HepG2 (cell line): ENCODE results near the gene KLHL3. TPM values are rescaled to one million over a fixed set of nuclear protein-coding genes. Genes with fewer than 3 reads are reported as not detected.
A peak's percentile ranks its signal among the peaks of the same experiment; 100 is the strongest.

Experiments used
- ATAC-seq: fragments of 200-7000 bp; cut with Tn5 transposase; 3 replicates; pipeline ENCODE4 v1.9.1; 2020; ENCODE audit warnings: mild to moderate bottlenecking, moderate library complexity
- BruUV-seq: library from RNA; stranded (reverse); fragments of 400-500 nt; replicated peaks from 2 replicates; lab custom pipeline; 2021; lab: Mats Ljungman, UMichigan
- CTCF ChIA-PET: fragments of 300-600 bp; formaldehyde crosslinking; extraction: SDS; loops from one replicate; lab custom pipeline; 2021; ENCODE audit warnings: low total read pairs, inconsistent platforms, low intra/inter-chr PET ratio; lab: Yijun Ruan, JAX
- POLR2A ChIA-PET: fragments of 350-600 bp; sonication (Branson Sonifier 250); formaldehyde crosslinking; loops from one replicate; lab custom pipeline; 2020; ENCODE audit warnings: antibody characterized with exemption, inconsistent platforms; lab: Yijun Ruan, JAX
- DNase-seq: peaks from one replicate; pipeline ENCODE4 v3.0.0-alpha.2; 2015; ENCODE audit warnings: low spot score
- FAIRE-seq: peaks from 3 replicates; lab custom pipeline; 2011; peaks lifted over from hg19 to GRCh38; lab: Jason Lieb, UNC
- H2AFZ ChIP-seq: one replicate; pipeline ENCODE4 v1.6.1; 2011; ENCODE audit warnings: low read length, inconsistent platforms
- H3K27ac ChIP-seq: fragments of 300-600 bp; 3 replicates; pipeline ENCODE4 v1.8.0; 2011; ENCODE audit warnings: mixed run types, mild to moderate bottlenecking, mixed read lengths, low read length, inconsistent platforms; ENCODE audit not compliant: insufficient read depth; ENCODE audit errors: extremely low read length
- H3K27me3 ChIP-seq, 2 experiments: fragments of 200-600 bp in 1 of 2; 2 replicates in 1 of 2; 3 replicates in 1 of 2; pipeline versions ENCODE4 v1.6.0 to v1.8.0; 2011; ENCODE audit warnings: low read length in 2 of 2, mild to moderate bottlenecking in 2 of 2, moderate library complexity in 2 of 2, inconsistent platforms in 1 of 2; ENCODE audit not compliant: insufficient read depth in 2 of 2, control insufficient read depth in 1 of 2
- H3K36me3 ChIP-seq, 2 experiments: fragments of 200-600 bp in 1 of 2; replicated peaks in 1 of 2; 2 replicates in 1 of 2; 3 replicates in 1 of 2; pipeline versions ENCODE4 v1.5.1 to v1.8.0; 2011; ENCODE audit warnings: low read length in 2 of 2, inconsistent platforms in 1 of 2; ENCODE audit not compliant: insufficient read depth in 2 of 2, control insufficient read depth in 1 of 2
- H3K4me1 ChIP-seq: 2 replicates; pipeline ENCODE4 v1.5.1; 2012; ENCODE audit warnings: low read length, inconsistent platforms; ENCODE audit not compliant: insufficient read depth
- H3K4me2 ChIP-seq: 2 replicates; pipeline ENCODE4 v1.6.0; 2011; ENCODE audit warnings: low read depth, low read length, inconsistent platforms
- H3K4me3 ChIP-seq, 3 experiments: fragments of 200-600 bp in 1 of 3; sonication (generic), shearing (Covaris generic) in 1 of 3; replicated peaks in 1 of 3; 2 replicates each; pipeline ENCODE4 v1.5.1; 2011 to 2016; ENCODE audit warnings: low read length in 3 of 3, inconsistent platforms in 2 of 3, low read depth in 2 of 3, mild to moderate bottlenecking in 2 of 3, control low read depth in 1 of 3, mixed read lengths in 1 of 3; ENCODE audit not compliant: insufficient read depth in 1 of 3
- H3K79me2 ChIP-seq: one replicate; pipeline ENCODE4 v1.6.1; 2011; ENCODE audit warnings: low read length, inconsistent platforms; ENCODE audit not compliant: insufficient read depth
- H3K9ac ChIP-seq: 2 replicates; pipeline ENCODE4 v1.6.0; 2011; ENCODE audit warnings: mild to moderate bottlenecking, low read depth, low read length, inconsistent platforms; ENCODE audit not compliant: insufficient read depth
- H3K9me3 ChIP-seq: 2 replicates; pipeline ENCODE4 v1.5.1; 2012; ENCODE audit warnings: mild to moderate bottlenecking, low read length
- H4K20me1 ChIP-seq: 2 replicates; pipeline ENCODE4 v1.6.0; 2011; ENCODE audit warnings: inconsistent platforms, mild to moderate bottlenecking, low read length, moderate library complexity; ENCODE audit not compliant: insufficient read depth
- ATF7 ChIP-seq, 2 experiments: fragments of 450-650 bp in 1 of 2; sonication (generic) in 1 of 2; formaldehyde crosslinking in 1 of 2; IDR thresholded peaks; 2 replicates each; pipeline versions ENCODE4 v1.4.0 to v1.6.1; 2016 to 2020; ENCODE audit warnings: antibody characterized with exemption in 1 of 2, mild to moderate bottlenecking in 1 of 2, missing genetic modification reagents in 1 of 2
- ZNF550 ChIP-seq: sonication (generic); formaldehyde crosslinking; IDR thresholded peaks from 2 replicates; pipeline ENCODE4 v1.4.0; 2020; ENCODE audit warnings: mild to moderate bottlenecking, missing genetic modification reagents, borderline replicate concordance
- ZNF781 ChIP-seq: sonication (generic); formaldehyde crosslinking; IDR thresholded peaks from 2 replicates; pipeline ENCODE4 v1.5.1; 2020; ENCODE audit warnings: borderline replicate concordance, mild to moderate bottlenecking, missing genetic modification reagents; ENCODE audit errors: not compliant biosample characterization
- WGBS: methylation state at CpG from one replicate; pipeline ENCODE4 v1.1.6; 2017; ENCODE audit warnings: low lambda C conversion rate; 5-methylcytosine and 5-hydroxymethylcytosine counted together
- in situ Hi-C: cut with HindIII; loops from 2 replicates; pipeline ENCODE4 v1.10.0; 2017; ENCODE audit warnings: low pct_unique_long_range_greater_than_20kb; ENCODE audit not compliant: extremely low pct_ligation_motif_present
- intact Hi-C: fragments of 100-400 bp; cut with micrococcal nuclease; formaldehyde crosslinking; loops from one replicate; pipeline ENCODE4 v1.10.0; 2022; ENCODE audit not compliant: unreplicated experiment
- polyA plus RNA-seq, 8 experiments: library from polyadenylated mRNA; depleted of rRNA in 3 of 8; stranded (reverse) in 7 of 8; unstranded in 1 of 8; fragments of >200 nt; fragmentation: Illumina TruSeq in 4 of 8; extraction: Trizol in 4 of 8; gene quantifications; 2 replicates each; pipeline versions ENCODE4 v1.2.1 to v1.2.3, GENCODE V29; 2011 to 2016; ENCODE audit warnings: low read depth in 4 of 8, missing spikeins in 1 of 8, mixed read lengths in 1 of 8; ENCODE audit not compliant: insufficient read depth in 1 of 8
- total RNA-seq, 5 experiments: library from RNA; depleted of rRNA; stranded (reverse); fragments of >200 nt; fragmentation: Illumina TruSeq; extraction: Trizol; gene quantifications; 2 replicates each; pipeline ENCODE4 v1.2.3, GENCODE V29; 2016; ENCODE audit warnings: low read depth in 1 of 5
- TF ChIP-seq, protein P1 (sequence below): sonication (generic); formaldehyde crosslinking; IDR thresholded peaks from 2 replicates; pipeline ENCODE4 v1.4.0; 2020; ENCODE audit warnings: missing genetic modification reagents, mild to moderate bottlenecking, borderline replicate concordance

Gene KLHL3
- total and polyA plus RNA-seq, 2 of the 13 experiments (the other 11 are each of a cell fraction or from before 2014, with no cell fraction given) = 0.02 to 0.08 TPM

DNA sequence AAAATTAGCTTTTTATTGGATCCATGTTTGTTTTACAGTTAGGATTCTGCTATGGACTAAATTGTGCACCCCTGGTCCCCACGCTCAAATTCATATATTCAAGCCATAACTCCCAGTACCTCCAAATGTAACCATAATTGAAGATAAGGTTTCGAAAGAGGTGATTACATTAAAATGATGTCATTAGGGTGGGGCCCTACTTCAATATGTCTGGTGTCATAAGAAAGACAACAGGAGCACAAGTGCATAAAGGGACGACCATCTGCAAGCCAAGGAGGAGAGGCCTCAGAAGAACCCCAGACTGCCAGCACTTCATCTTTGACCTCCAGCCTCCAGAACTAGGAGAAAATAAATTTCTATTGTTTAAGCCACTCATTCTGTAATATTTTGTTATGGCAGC is 25.7 kb upstream of the KLHL3 start:
- ChIA-PET CTCF (no interaction called here), POLR2A (no interaction called here)
- H3K27ac ChIP-seq = no peak overlapping the region
- no peaks in the 10 kb centered on the region for H3K9me3 ChIP-seq
- no peak for FAIRE-seq
- no peak overlapping the region for H3K9ac ChIP-seq
- DNase-seq = no peak
- H3K36me3 ChIP-seq = no peaks in the 10 kb centered on the region
- H4K20me1 ChIP-seq = no peaks in the 10 kb centered on the region
- peaks cover 25% of the 10 kb centered on the region for H3K4me1 ChIP-seq
- H2AFZ ChIP-seq = no peak overlapping the region
- in situ Hi-C loops (no loop called here), intact Hi-C loops (no loop called here)
- H3K4me3 ChIP-seq = no peak overlapping the region
- WGBS = 81% methylated on average over 3 of the region's 3 CpGs
- H3K27me3 ChIP-seq = peaks cover 1 to 8% of the 10 kb centered on the region in 2 experiments; a peak in 2 of 5 replicates
- TF ChIP-seq ZNF781 (CRISPR knock-in tag) (no peak), ZNF550 (CRISPR knock-in tag) (no peak), ATF7 (IDR thresholded peaks at IDR 0.05) (0 out of 2 replicates have a peak, but pooled peaks have one; percentile 9), ATF7 (CRISPR knock-in tag; IDR thresholded peaks at IDR 0.05) (no peak)
- TF ChIP-seq, protein P1, sequence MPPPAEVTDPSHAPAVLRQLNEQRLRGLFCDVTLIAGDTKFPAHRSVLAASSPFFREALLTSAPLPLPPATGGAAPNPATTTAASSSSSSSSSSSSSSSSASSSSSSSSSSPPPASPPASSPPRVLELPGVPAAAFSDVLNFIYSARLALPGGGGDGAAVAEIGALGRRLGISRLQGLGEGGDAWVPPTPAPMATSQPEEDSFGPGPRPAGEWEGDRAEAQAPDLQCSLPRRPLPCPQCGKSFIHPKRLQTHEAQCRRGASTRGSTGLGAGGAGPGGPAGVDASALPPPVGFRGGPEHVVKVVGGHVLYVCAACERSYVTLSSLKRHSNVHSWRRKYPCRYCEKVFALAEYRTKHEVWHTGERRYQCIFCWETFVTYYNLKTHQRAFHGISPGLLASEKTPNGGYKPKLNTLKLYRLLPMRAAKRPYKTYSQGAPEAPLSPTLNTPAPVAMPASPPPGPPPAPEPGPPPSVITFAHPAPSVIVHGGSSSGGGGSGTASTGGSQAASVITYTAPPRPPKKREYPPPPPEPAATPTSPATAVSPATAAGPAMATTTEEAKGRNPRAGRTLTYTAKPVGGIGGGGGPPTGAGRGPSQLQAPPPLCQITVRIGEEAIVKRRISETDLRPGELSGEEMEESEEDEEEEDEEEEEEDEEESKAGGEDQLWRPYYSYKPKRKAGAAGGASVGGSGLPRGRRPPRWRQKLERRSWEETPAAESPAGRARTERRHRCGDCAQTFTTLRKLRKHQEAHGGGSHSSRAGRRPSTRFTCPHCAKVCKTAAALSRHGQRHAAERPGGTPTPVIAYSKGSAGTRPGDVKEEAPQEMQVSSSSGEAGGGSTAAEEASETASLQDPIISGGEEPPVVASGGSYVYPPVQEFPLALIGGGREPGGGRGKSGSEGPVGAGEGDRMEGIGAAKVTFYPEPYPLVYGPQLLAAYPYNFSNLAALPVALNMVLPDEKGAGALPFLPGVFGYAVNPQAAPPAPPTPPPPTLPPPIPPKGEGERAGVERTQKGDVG (CRISPR knock-in tag) = no peak
- no peak overlapping the region for H3K4me2 ChIP-seq
- no peak for ATAC-seq
- H3K79me2 ChIP-seq = no peaks in the 10 kb centered on the region
- BruUV-seq = no TSS peak
